Vagina (tissue), 2 donors: ENCODE measurements around the gene MICB.

ENCODE experiments used
- CTCF ChIP-seq, 3 experiments: fragments of 450-650 bp in 2 of 3; fragments of 200-600 bp in 1 of 3; sonication (generic) in 1 of 3; IDR thresholded peaks; one replicate each; pipeline ENCODE4 v1.5.1; 2017 to 2019; ENCODE audit warnings: antibody characterized with exemption in 3 of 3, mild to moderate bottlenecking in 2 of 3, moderate library complexity in 2 of 3
- POLR2A ChIP-seq, 2 donors: fragments of 450-650 bp; IDR thresholded peaks; one replicate each; pipeline ENCODE4 v1.6.1; 2017; ENCODE audit warnings: antibody characterized with exemption in 2 of 2, mild to moderate bottlenecking in 2 of 2, moderate library complexity in 2 of 2
- POLR2AphosphoS5 ChIP-seq, 2 donors: sonication (generic); formaldehyde crosslinking; IDR thresholded peaks; one replicate each; pipeline ENCODE4 v1.9.0; 2017; ENCODE audit warnings: antibody characterized with exemption in 2 of 2, mild to moderate bottlenecking in 2 of 2, low read depth in 1 of 2; ENCODE audit not compliant: insufficient read depth in 1 of 2

- TF ChIP-seq CTCF (IDR thresholded peaks at IDR 0.05): no peak
- no peak for TF ChIP-seq POLR2A (IDR thresholded peaks at IDR 0.05)
- TF ChIP-seq POLR2AphosphoS5 (IDR thresholded peaks at IDR 0.05; ENCODE audit: insufficient read depth in 1 of 2, low read depth in 1 of 2): no peak
Observed at GRCh38 chr6:31545291-31545690, 47.3 kb downstream of the MICB start.
